Heart left ventricle (tissue), 16 donors: ENCODE measurements around the gene PLA2G4B. TPM values are rescaled to one million over a fixed set of nuclear protein-coding genes. Genes with fewer than 3 reads are reported as not detected.
A peak's percentile ranks its signal among the peaks of the same experiment; 100 is the strongest.

Source experiments
- ATAC-seq, 4 donors: fragments of 200-7000 bp; cut with Tn5 transposase; one replicate each; pipeline ENCODE4 v1.9.1; 2020 to 2022; ENCODE audit warnings: moderate library complexity in 4 of 4, mild to moderate bottlenecking in 3 of 4, moderate number of reproducible peaks in 1 of 4
- DNase-seq, 5 donors: peaks; one replicate each; pipeline ENCODE4 v3.0.0-alpha.2; 2020
- H3K27ac ChIP-seq, 12 donors: fragments of 200-600 bp; sonication (generic) in 4 of 12; one replicate each; pipeline versions ENCODE4 v1.5.0 to v1.8.0; 2016 to 2022; ENCODE audit warnings: mild to moderate bottlenecking in 2 of 12
- H3K27me3 ChIP-seq, 9 donors: fragments of 200-600 bp; sonication (generic) in 2 of 9; one replicate each; pipeline versions ENCODE4 v1.5.1 to v1.8.0; 2016 to 2022; ENCODE audit warnings: mild to moderate bottlenecking in 3 of 9
- H3K36me3 ChIP-seq, 9 donors: fragments of 200-600 bp; sonication (generic) in 2 of 9; one replicate each; pipeline versions ENCODE4 v1.5.0 to v1.8.0; 2018 to 2022; ENCODE audit warnings: mild to moderate bottlenecking in 2 of 9
- H3K4me1 ChIP-seq, 12 donors: fragments of 200-600 bp; sonication (generic) in 4 of 12; one replicate each; pipeline versions ENCODE4 v1.5.0 to v1.8.0; 2016 to 2022; ENCODE audit warnings: mild to moderate bottlenecking in 3 of 12
- H3K4me3 ChIP-seq, 12 donors: fragments of 200-600 bp; sonication (generic) in 4 of 12; one replicate each; pipeline versions ENCODE4 v1.5.0 to v1.8.0; 2017 to 2022; ENCODE audit warnings: mild to moderate bottlenecking in 9 of 12, moderate library complexity in 4 of 12
- H3K9me3 ChIP-seq, 12 donors: fragments of 200-600 bp; sonication (generic) in 4 of 12; one replicate each; pipeline versions ENCODE4 v1.5.0 to v1.8.0; 2016 to 2022; ENCODE audit warnings: mild to moderate bottlenecking in 1 of 12
- CTCF ChIP-seq, 12 donors: fragments of 200-600 bp; sonication (generic) in 4 of 12; IDR thresholded peaks; one replicate each; pipeline versions ENCODE4 v1.5.0 to v1.8.0; 2018 to 2022; ENCODE audit warnings: antibody characterized with exemption in 12 of 12, mild to moderate bottlenecking in 5 of 12
- POLR2A ChIP-seq, 2 donors: fragments of 450-650 bp; IDR thresholded peaks; one replicate each; pipeline ENCODE4 v1.6.1; 2017; ENCODE audit warnings: antibody characterized with exemption in 2 of 2, mild to moderate bottlenecking in 2 of 2, moderate library complexity in 2 of 2
- WGBS, 4 donors: extraction: QIAGEN DNeasy Blood & Tissue Kit in 2 of 4; methylation state at CpG; one replicate each; pipeline versions ENCODE4 v1.1.5 to v1.1.7; 2013 to 2018; 5-methylcytosine and 5-hydroxymethylcytosine counted together
- intact Hi-C, 10 donors: fragments of 100-400 bp; cut with DNase I; formaldehyde crosslinking; loops; one replicate each; pipeline versions ENCODE4 v1.11.1 to v1.14.2; 2022
- polyA plus RNA-seq, 2 donors: library from polyadenylated mRNA; stranded (reverse); fragments of 200-250 nt; gene quantifications; one replicate each; pipeline ENCODE4 v1.2.3, GENCODE V29; 2013
- total RNA-seq, 9 donors: library from RNA; depleted of rRNA in 2 of 9; stranded (reverse); fragments of >200 nt in 2 of 9; fragmentation: NEBNext Ultra II Directional in 3 of 9; extraction: Animal tissue kit (Norgen Biotek cat#: 25700) in 3 of 9; gene quantifications; one replicate each; pipeline versions ENCODE4 v1.1.0 to v1.2.4, GENCODE V29; 2016 to 2023
- donor health status: ischemic (EF 13 %, LVEDD 7.1; RV severe dilation, severe dysfunction).
- donor health status: healthy with polysubstance abuse.
- donor health status: DM: no; HTN: yes; CAD: no.
- donor health status: DM: no; HTN: no; CAD: no.
- donor health status: ischemic (EF 25% LVEDD 6.9; RV normal size, moderate dysfunction).
- donor health status: ischemic (EF 25% LVEDD 5.7; RV mildly dilated, moderate dysfunction).
- donor health status: healthy.
- donor health status: DM: yes; HTN: yes; CAD: no.
- donor health status: ischemic (EF 35%, LVEDD 5.7; RV mildly dilated, moderate dysfunction).
- donor health status: nonischemic (EF 11% LVEDD 7.7; RV severe dilation, severe dysfunction).
- donor health status: DM: yes; HTN: yes; CAD: no.
- donor health status: PGD.
- donor health status: ischemic (EF 29% LVEDD 5.4; RV normal size, mild dysfunction).
- donor health status: nonischemic (EF 23%, LVEDD 6.1; RV moderate dilation, normal function).

Gene PLA2G4B
- total and polyA plus RNA-seq, 11 donors: 0.38 to 6.0 (median 2.8) TPM

- Histone ChIP-seq H3K9me3 (no peaks in the 10 kb centered on the region), H3K36me3 (peaks cover 0 to 31% (median 24%) of the 10 kb centered on the region in 9 donors), H3K27ac (peak overlapping the region; percentile 18 to 96 (median 88)), H3K27me3 (no peaks in the 10 kb centered on the region), H3K4me3 (peak overlapping the region in 11 of 12 donors; percentile 3 to 67 (median 56)), H3K4me1 (peaks cover 9 to 33% (median 25%) of the 10 kb centered on the region in 12 donors)
- 35 to 44% (median 39%) methylated on average over 14 to 17 of the region's 17 CpGs; no CpG with 5 or more reads in 1 of the 4 donors for WGBS, 4 donors
- peak in 1 of 5 donors; percentile 27 for DNase-seq
- ATAC-seq: peak in 3 of 4 donors; percentile 0 to 2 (median 1)
- intact Hi-C loops: loop anchor here in 6 of 10 donors (2.0 to 10.0 kb wide), 6 partner anchors 52 to 160 kb away; partner anchors contain the start of genes JMJD7 (in 2 of the 6) and MAPKBP1 (in 2 of the 6)
- TF ChIP-seq POLR2A (IDR thresholded peaks at IDR 0.05): no peak
- no peak for TF ChIP-seq CTCF (IDR thresholded peaks at IDR 0.05)
These were observed 55.7 kb downstream of the PLA2G4B start for GRCh38 chr15:41894251-41894790.

- H3K27ac ChIP-seq: peak overlapping the region; percentile 18 to 96 (median 88)
- H3K4me3 ChIP-seq: peak overlapping the region in 10 of 12 donors; percentile 20 to 67 (median 56)
- TF ChIP-seq POLR2A (IDR thresholded peaks at IDR 0.05) (no peak), CTCF (IDR thresholded peaks at IDR 0.05) (peak in 5 of 12 donors; percentile 19 to 48 (median 31))
- WGBS, 4 donors: 5 to 8% (median 6%) methylated on average over 10 to 24 of the region's 24 CpGs
- peak; percentile 83 to 92 (median 90) for DNase-seq
- H3K4me1 ChIP-seq: peaks cover 9 to 35% (median 26%) of the 10 kb centered on the region in 12 donors
- no peaks in the 10 kb centered on the region for H3K27me3 ChIP-seq
- ATAC-seq: peak; percentile 77 to 90 (median 85)
- H3K36me3 ChIP-seq: peaks cover 0 to 37% (median 30%) of the 10 kb centered on the region in 9 donors
- intact Hi-C loops: loop anchor here in 7 of 10 donors (2.0 to 10.0 kb wide), 7 partner anchors 52 to 160 kb away; partner anchors contain the start of genes JMJD7 (in 2 of the 7) and MAPKBP1 (in 2 of the 7)
- H3K9me3 ChIP-seq: no peaks in the 10 kb centered on the region
These were observed 56.3 kb downstream of the PLA2G4B start for GRCh38 chr15:41894791-41895463.

GRCh38 chr15:41895491-41895890 is 56.8 kb downstream of the PLA2G4B start:
- Histone ChIP-seq H3K9me3 (no peaks in the 10 kb centered on the region), H3K36me3 (peaks cover 0 to 43% (median 35%) of the 10 kb centered on the region in 9 donors), H3K4me1 (peaks cover 9 to 38% (median 26%) of the 10 kb centered on the region in 12 donors), H3K4me3 (no peak overlapping the region), H3K27ac (peak overlapping the region in 11 of 12 donors; percentile 75 to 96 (median 89)), H3K27me3 (no peaks in the 10 kb centered on the region)
- 90 to 95% (median 92%) methylated on average over 11 of the region's 11 CpGs for WGBS, 4 donors
- ATAC-seq: no peak
- intact Hi-C loops: loop anchor here in 4 of 10 donors (2.0 to 10.0 kb wide), 4 partner anchors 51 to 159 kb away; partner anchors contain the start of gene MAPKBP1 (in 1 of the 4)
- DNase-seq: peak in 1 of 5 donors; percentile 20
- TF ChIP-seq POLR2A (IDR thresholded peaks at IDR 0.05): no peak
- no peak for TF ChIP-seq CTCF (IDR thresholded peaks at IDR 0.05)

- Histone ChIP-seq H3K36me3 (peaks cover 0 to 47% (median 40%) of the 10 kb centered on the region in 9 donors), H3K27me3 (no peaks in the 10 kb centered on the region), H3K4me3 (no peak overlapping the region), H3K9me3 (no peaks in the 10 kb centered on the region), H3K27ac (peak overlapping the region in 3 of 12 donors; percentile 82 to 87 (median 87)), H3K4me1 (peaks cover 9 to 38% (median 26%) of the 10 kb centered on the region in 12 donors)
- no peak for TF ChIP-seq CTCF (IDR thresholded peaks at IDR 0.05)
- TF ChIP-seq POLR2A (IDR thresholded peaks at IDR 0.05): no peak
- 95 to 100% (median 97%) methylated on average over 1 of the region's 1 CpG for WGBS, 4 donors
- intact Hi-C loops: loop anchor here in 4 of 10 donors (2.0 to 10.0 kb wide), 4 partner anchors 51 to 159 kb away; partner anchors contain the start of gene MAPKBP1 (in 1 of the 4)
- DNase-seq: peak in 1 of 5 donors; percentile 9
- no peak for ATAC-seq
These were observed 57.3 kb downstream of the PLA2G4B start for GRCh38 chr15:41895957-41896356.
